ENCODE measurements around the gene FN1. TPM values are rescaled to one million over a fixed set of nuclear protein-coding genes. Genes with fewer than 3 reads are reported as not detected.

The FN1 gene
- total RNA-seq, 1 experiment from 2014 or later, result 11.1 TPM

- Histone ChIP-seq H3K4me2 (ENCODE audit: low read length) (no peak overlapping the region), H3K27me3 (ENCODE audit: insufficient read depth, low read length) (no peaks in the 10 kb centered on the region), H3K79me2 (ENCODE audit: insufficient read depth, low read length) (no peaks in the 10 kb centered on the region), H3K4me1 (ENCODE audit: control insufficient read depth in 1 of 2, insufficient read depth in 2 of 2, low read length in 2 of 2) (no peaks in the 10 kb centered on the region), H3K36me3 (ENCODE audit: control insufficient read depth in 1 of 2, insufficient read depth in 2 of 2, low read length in 2 of 2) (peaks cover 0 to 7% of the 10 kb centered on the region in 2 experiments; a peak in 2 of 4 replicates), H2AFZ (ENCODE audit: low read depth, low read length, poor library complexity, severe bottlenecking) (no peak overlapping the region), H3K27ac (ENCODE audit: low read depth, low read length) (no peak overlapping the region), H4K20me1 (ENCODE audit: insufficient read depth) (no peaks in the 10 kb centered on the region), H3K9me3 (ENCODE audit: control insufficient read depth in 1 of 2, insufficient read depth in 1 of 2, low read depth in 1 of 2, low read length in 2 of 2) (no peaks in the 10 kb centered on the region), H3K9me2 (ENCODE audit: insufficient read depth) (no peaks in the 10 kb centered on the region), H3K9ac (ENCODE audit: low read length) (no peak overlapping the region), H3K4me3 (replicated peaks in 1 of 2; ENCODE audit: low read depth in 1 of 2, low read length in 2 of 2) (no peak overlapping the region)
- no TSS peak for BruUV-seq (replicated peaks)
- ChIA-PET CTCF (no interaction called here), RAD21 (ENCODE audit: low non-redundant PET in 1 of 2, low total read pairs in 2 of 2, uncharacterized antibody in 2 of 2, unreplicated experiment in 2 of 2) (no interaction called here), POLR2A (no interaction called here)
- ATAC-seq (no peak), DNase-seq (ENCODE audit: low read depth, low spot score) (no peak)
- intact Hi-C loops (cut with micrococcal nuclease), result no loop called here
- TF ChIP-seq CBX3 (IDR thresholded peaks at IDR 0.05; ENCODE audit: low read depth), result no peak
- TF ChIP-seq, protein P1, sequence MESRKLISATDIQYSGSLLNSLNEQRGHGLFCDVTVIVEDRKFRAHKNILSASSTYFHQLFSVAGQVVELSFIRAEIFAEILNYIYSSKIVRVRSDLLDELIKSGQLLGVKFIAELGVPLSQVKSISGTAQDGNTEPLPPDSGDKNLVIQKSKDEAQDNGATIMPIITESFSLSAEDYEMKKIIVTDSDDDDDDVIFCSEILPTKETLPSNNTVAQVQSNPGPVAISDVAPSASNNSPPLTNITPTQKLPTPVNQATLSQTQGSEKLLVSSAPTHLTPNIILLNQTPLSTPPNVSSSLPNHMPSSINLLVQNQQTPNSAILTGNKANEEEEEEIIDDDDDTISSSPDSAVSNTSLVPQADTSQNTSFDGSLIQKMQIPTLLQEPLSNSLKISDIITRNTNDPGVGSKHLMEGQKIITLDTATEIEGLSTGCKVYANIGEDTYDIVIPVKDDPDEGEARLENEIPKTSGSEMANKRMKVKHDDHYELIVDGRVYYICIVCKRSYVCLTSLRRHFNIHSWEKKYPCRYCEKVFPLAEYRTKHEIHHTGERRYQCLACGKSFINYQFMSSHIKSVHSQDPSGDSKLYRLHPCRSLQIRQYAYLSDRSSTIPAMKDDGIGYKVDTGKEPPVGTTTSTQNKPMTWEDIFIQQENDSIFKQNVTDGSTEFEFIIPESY (IDR thresholded peaks at IDR 0.05; ENCODE audit: extremely low read depth, insufficient replicate concordance, low read length), result no peak
- no peak for TF ChIP-seq POLR2AphosphoS5 (IDR thresholded peaks at IDR 0.05; ENCODE audit: low read depth, low read length)
- TF ChIP-seq JUND (IDR thresholded peaks at IDR 0.05), result no peak
- TF ChIP-seq SIN3A (IDR thresholded peaks at IDR 0.05; ENCODE audit: low read depth), result no peak
- TF ChIP-seq TCF7L2 (IDR thresholded peaks at IDR 0.05; ENCODE audit: borderline replicate concordance, extremely low read depth, insufficient read depth, insufficient read length), result no peak
- TF ChIP-seq SRF (IDR thresholded peaks at IDR 0.05; ENCODE audit: low read depth), result no peak
- no peak for TF ChIP-seq YY1 (IDR thresholded peaks at IDR 0.05; ENCODE audit: extremely low read depth, insufficient replicate concordance, low read depth, low read length)
- no peak for TF ChIP-seq POLR2A (IDR thresholded peaks at IDR 0.05; ENCODE audit: borderline replicate concordance, extremely low read depth, insufficient read depth, insufficient read length)
- TF ChIP-seq EZH2 (IDR thresholded peaks at IDR 0.05), result no peak
- no peak for TF ChIP-seq FOSL1 (IDR thresholded peaks at IDR 0.05; ENCODE audit: low read depth)
- TF ChIP-seq EGR1 (IDR thresholded peaks at IDR 0.05; ENCODE audit: low read depth), result no peak
- TF ChIP-seq ELF1 (IDR thresholded peaks at IDR 0.05; ENCODE audit: borderline replicate concordance, low read depth), result no peak
- TF ChIP-seq, protein P2, sequence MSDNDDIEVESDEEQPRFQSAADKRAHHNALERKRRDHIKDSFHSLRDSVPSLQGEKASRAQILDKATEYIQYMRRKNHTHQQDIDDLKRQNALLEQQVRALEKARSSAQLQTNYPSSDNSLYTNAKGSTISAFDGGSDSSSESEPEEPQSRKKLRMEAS (IDR thresholded peaks at IDR 0.05), result no peak
- no peak for TF ChIP-seq ZFX (IDR thresholded peaks at IDR 0.05)
- no peak for TF ChIP-seq CEBPB (IDR thresholded peaks at IDR 0.05; ENCODE audit: low read depth)
- no peak for TF ChIP-seq RAD21 (IDR thresholded peaks at IDR 0.05; ENCODE audit: low read depth)
These were observed 78.2 kb downstream of the FN1 start for GRCh38 chr2:215357660-215358059.
